Measurements from ENCODE around the gene STOML2.

The STOML2 gene

DNA sequence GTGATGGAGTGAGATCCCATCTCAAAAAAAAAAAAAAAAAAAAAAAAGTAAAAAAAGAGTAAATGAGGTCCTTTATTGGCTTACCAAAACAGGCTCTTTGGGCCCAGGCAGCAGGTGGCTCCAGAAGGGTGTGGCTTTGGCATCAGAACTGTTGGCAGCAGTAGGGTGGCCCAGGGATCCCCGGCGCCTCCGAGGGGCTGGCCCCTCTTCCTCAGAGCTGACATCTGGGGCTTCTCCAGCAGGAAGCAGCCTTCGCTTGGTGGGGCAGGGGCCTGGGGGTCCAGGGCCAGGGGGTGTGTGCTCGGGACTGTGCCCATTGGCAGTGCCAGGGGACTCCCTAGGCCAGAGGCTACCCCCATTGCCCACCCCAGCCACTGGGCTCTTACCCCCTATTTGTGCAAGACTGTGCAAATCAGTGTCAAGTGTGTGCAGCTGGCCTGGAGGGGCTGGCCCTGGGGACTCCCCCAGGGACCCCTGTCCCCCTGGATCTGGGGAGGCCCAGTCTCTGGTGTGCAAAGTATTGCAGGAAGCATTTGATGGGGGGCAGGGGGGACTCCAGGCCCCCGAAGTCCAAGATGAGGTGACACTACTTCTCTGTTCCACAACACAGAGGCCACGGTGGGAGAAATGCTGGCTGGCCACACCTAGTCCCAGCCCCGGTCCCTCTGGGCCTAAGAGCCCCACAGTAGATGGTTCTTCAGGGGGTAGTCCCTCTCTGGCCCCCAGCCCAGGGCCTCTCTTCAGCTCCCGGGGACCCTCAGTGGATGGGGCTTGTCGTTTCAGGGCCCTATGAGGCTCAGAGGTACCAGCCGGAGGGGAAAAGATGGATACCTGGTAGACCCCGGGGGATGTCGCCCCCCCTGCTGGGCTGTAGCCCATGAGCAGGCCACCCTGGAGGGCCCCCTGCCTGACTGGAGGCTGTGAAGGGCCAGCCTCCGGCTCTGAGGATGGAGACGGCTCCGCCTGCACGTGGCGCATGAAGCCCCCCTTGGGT, 4.7 kb upstream of the STOML2 start:
- no peak for DNase-seq (ENCODE audit: low read depth in 3 of 3)

DNA sequence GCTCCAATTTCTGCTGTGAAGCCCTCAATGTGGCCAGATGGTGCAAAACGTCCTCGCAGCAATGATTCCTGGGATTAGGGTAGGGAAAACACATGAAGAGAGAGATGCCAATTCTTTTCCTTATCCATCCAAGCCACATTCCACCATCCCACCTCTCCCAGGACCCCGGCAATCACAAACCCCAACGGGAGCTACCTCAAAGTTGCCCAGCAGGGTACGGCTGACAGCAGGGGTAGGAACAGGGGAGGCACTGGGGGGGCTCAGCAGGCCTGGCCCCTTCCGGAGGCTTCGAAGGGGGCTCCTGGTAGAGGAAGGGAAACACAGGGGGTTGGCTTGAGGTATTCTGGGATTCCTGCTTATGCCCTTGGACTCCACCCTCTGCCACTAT, 3.4 kb upstream of the STOML2 start:
- no peak for DNase-seq (ENCODE audit: low read depth in 3 of 3)

GRCh38 chr9:35105571-35106342, 2.8 kb upstream of the STOML2 start:
- no peak for DNase-seq (ENCODE audit: low read depth in 3 of 3)

DNA sequence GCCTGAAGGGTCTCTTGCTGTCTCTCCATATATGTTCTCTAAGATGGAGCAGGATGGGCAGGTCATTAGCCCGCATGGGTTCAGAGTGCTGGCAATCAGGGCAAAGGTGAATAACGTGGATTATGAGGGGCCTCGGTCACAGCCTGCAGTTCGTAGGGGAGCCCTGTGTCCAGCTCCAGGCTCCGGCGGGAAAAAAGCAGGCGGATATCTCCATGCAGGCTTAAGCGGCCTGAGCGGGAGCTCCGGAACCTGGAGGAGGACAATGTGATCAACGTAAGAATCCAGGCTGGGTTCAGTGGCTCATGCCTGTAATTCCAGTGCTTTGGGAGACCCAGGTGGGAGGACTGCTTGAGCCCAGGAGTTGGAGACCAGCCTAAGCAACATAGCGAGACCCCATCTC, 2.2 kb upstream of the STOML2 start:
- DNase-seq (ENCODE audit: low read depth in 3 of 3), result no peak

DNA sequence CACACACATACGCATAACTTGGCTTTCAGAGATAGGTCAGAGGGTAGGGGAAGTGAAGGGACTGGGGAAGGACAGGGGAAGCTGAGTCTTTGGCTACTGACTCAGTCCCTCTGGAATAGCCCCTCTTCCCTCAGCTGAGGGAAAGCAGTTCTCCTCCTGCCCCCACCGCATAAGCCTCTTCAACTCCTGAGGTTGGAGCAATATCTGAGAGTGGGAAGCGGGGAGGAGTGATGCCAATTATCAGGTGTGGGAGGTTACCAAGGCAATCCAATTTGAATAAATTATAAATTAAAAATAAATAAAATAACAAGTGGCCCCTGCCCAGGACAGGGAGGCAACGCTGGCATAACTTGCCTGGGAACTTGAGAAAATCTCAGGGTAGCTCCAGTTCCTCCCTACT, 1.7 kb upstream of the STOML2 start:
- no peak for DNase-seq (ENCODE audit: low read depth in 3 of 3)

DNA sequence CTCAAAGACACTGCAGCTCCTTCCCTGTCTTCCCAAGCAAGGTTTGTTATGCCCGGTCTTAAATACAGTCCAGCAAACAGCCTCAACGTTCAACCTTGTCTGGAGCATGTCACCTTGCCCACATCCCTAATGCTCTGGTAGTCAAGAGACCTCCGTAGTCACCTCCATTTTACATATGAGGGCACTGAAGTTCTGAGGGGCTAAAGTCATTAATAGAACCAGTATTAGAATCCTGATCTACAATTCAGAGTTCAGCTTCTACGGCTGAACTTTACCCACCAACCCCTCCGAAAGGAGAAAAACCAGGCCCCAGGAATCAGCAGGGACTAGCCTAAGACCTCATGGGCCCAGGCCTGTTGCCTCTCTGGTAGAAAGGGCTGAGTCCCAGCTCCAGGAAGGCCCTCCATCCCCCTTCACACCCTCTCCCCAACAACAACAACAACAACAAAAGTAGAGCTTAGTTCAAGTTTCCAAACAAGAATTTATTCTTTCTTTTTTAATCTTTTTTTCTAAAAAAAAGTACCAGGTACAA, 795 bp upstream of the STOML2 start:
- no peak for DNase-seq (ENCODE audit: low read depth in 3 of 3)

DNA sequence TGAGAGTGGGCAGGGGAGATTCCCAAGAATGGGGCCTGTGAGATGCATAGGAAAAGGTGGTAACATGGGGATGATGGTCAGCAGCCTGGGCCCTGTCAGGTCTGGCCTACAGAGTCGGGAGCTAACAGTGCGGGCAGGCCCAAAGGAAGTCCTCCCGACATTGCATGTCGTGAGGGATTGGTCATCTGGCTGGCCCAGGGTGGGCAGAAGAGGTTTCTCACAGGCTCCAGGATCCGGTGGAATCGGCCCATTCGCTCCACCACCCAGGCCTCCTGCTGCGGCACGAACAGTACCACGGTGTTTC, 514 bp downstream of the STOML2 start:
- no peak for DNase-seq (ENCODE audit: low read depth in 3 of 3)

DNA sequence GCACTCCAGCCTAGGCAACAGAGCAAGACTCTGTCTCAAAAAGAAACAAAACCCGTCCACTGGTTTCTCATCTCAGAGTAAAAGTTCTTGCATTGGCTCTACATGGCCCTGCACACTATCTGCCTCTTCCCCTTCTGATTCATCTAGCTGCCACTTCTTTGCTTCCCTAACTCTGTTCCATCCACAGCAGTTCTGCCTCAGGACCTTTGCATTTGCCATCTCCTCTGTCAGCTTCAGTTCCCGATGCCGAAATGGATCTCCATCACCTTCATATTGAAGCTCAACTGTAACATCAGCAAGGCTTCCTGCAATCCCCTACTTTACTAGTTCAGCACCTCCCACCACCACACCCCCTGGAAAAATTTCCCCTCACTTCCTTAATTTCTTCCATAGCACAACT, 5.4 kb downstream of the STOML2 start:
- no peak for DNase-seq (ENCODE audit: low read depth in 3 of 3)

DNA sequence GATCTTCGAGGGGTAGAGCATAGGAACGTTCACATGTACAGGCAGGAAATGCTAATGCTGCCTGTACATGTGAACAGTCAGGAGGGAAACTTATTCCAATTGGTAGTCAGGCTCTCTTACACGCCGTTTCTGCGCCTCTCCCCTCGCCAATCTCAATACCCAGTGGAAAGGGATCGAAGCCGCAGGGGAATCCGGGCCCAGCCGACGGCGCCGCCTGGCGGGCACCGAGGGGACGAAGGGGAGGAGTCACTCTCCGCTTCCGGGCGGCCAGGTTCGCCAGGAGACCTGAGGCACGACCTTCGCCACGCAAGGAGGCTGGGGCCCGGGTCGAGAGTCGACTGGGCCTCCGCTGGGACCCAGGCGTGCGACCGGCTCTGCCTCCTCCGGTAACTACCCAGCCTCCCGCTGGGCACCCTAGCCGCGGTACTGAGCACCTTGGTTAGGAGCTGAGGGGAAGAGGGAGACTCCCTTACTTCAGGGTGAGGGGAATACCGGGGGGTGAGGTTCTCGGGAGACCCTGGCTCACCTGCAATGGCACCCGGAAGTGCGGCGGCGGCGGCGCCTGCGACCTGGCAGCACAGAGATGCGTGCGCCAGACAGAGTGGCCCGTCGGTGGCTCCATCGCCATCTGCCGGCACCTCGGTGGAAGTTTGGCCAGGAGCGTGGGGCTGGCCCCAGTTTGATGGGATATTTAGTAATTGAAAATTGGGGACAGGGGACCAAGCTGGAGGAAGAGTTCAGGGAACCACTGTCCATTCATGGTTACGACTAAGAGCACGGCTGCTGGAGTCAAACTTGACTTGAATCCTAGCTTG, 6.7 kb downstream of the STOML2 start, which contains the start of gene PIGO:
Gene PIGO, minus strand, starts transcription at position 557 of the 815 bp plus-strand sequence. CDS start 1,026 bp downstream, outside the sequence.
- peak; percentile 81 to 85 (median 83) for DNase-seq (ENCODE audit: low read depth in 3 of 3)

DNA sequence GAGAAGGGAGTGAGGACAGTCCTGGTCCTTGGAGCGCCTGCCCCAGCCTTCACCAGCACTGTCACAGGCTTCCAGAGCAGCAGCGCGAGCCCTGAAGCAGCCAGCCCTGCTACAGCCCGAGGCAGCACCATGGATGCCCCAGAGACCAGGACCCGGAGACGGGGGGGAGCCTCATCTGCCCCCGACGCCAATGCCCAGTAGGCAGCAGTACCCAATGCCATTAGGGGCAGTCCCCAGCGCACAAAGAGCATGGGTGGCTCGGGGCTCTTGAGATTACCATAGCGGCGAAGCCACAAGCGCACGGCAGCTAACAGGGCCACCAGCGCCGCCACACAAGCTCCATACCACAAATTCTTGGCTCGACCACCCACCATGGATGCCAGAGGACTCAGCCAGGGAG, 11.4 kb downstream of the STOML2 start:
- DNase-seq (ENCODE audit: low read depth in 3 of 3), result no peak

DNA sequence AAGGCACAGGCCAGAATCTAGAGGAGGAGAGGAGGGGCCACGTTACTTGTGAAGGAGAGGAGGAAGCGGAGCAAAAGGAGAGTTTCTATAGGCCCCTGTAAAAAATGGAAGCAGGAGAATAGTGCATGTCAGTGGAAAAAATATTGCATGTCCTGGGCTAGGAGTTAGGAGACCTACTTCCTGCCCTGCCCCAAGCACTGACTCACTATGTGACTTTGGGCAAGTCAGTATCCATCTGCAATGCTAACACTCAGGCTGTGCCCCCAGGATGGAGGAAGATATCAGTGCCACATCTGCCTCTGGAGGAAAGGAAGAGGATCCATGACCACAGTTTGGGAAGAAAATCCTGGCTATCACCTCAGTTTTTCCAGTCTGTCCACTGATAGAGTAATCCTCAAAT, 13.5 kb downstream of the STOML2 start:
- no peak for DNase-seq (ENCODE audit: low read depth in 3 of 3)

DNA sequence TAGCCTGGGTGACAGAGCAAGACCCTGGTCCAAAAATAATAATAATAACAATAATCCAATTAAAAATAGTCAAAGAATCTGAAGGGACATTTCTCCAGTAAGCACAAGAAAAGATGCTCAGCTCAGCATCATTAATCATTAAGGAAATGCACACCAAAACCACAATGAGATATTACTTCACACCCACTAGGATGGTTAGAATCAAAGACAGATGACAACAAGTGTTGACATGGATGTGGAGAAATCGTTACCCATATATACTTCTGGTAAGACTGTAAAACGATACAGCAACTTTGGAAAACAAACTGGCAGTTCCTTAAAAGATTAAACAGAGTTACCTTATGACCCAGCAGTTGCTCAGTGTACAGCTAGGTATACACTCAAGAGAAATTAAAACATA, 17.9 kb downstream of the STOML2 start:
- DNase-seq (ENCODE audit: low read depth in 3 of 3), result no peak

GRCh38 chr9:35079426-35080341, 23.2 kb downstream of the STOML2 start, which contains the start of gene FANCG:
Gene FANCG (minus strand): TSS chr9:35079942. CDS start chr9:35079524, 418 bp downstream.
- DNase-seq (ENCODE audit: low read depth in 3 of 3), result peak; percentile 68 to 75 (median 74)

- DNase-seq (ENCODE audit: low read depth in 3 of 3), result no peak
Measured at GRCh38 chr9:35079041-35079425, 23.9 kb downstream of the STOML2 start.

GRCh38 chr9:35078066-35078465, 24.9 kb downstream of the STOML2 start:
- DNase-seq (ENCODE audit: low read depth in 3 of 3), result no peak

- no peak for DNase-seq (ENCODE audit: low read depth in 3 of 3)
Measured at GRCh38 chr9:35076848-35077247, 26.1 kb downstream of the STOML2 start.

DNA sequence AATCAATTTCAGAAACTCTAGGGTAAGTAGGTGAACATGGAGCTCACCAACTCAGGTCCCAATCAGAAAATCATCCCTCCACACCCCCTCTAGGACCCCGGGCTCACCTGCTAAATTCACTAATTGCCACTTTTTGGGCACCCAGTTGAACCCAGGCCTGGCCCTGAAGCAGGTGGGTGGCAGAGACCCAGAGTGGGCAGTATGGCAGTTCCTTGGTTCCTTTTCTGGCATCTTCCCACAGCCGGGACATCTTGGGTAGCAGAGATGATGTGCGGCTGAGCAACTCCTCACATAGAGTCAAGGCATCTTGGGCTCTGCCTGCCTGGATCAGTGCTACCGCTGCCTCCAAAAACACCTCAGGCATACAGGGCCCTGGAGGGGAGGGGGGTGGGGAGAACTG, 27.6 kb downstream of the STOML2 start:
- no peak for DNase-seq (ENCODE audit: low read depth in 3 of 3)

DNA sequence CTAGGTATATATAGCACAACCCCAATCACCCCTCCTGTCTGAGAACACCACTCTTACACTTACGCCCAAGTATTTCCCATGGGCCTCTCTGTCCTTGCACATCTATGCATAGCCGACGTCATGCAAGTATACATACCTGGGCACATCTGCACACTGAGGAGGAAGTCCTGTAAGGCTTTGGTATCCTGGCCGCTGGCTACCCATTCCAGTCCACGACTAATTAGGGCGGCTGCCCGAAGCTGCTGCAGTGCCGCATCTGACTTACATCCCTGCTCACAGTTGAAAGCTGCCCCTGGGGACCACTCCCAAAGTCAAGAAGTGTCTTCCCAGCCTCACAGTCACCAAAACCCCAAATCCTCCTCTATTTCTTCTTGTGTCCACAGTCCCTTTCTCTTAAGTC, 28.1 kb downstream of the STOML2 start:
- DNase-seq (ENCODE audit: low read depth in 3 of 3), result no peak

DNA sequence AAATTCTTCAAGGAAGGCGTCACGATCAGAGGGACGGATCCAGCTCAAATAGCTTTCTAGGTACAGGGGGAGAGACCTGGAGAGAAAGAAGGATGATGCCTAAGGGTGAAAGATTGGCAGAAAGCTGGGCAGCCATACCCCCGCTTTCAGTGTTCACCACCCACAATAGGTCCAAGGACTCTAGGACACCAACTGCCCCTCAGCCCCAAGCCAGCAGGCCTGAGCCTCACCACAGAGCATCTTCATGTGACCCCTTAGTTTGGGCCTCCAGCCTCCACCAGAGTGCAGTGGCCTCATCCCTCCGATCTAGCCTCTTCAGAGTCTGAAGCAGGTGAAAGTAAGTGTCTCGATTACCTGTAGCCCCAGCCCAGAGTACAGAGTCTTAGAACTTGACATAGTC, 28.8 kb downstream of the STOML2 start:
- DNase-seq (ENCODE audit: low read depth in 3 of 3), result no peak

DNA sequence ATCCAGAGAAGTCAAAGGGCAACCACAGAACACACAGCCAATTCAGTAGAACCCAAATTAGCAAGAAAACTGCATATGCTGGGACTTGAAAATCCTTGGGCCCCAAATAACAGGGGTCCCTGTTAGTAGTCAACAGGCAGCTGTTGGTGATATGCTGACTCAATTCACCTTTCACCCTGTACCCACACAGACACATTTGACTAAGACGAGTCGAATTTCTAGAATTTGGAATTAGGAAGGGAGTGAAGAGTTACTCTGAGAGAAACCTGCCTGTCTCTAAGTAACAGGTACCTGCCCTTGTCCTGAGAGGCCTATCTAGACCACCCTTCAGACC, 29.7 kb downstream of the STOML2 start:
- DNase-seq (ENCODE audit: low read depth in 3 of 3), result no peak

Data from stimulated activated CD4-positive, alpha-beta T cell treated with anti-CD3 and anti-CD28 coated beads, TNF-alpha, amount 100 ng/mL, for 48 hours (primary cell).